ENCODE data around the gene SH3RF1. TPM values are rescaled to one million over a fixed set of nuclear protein-coding genes. Genes with fewer than 3 reads are reported as not detected.

Gene SH3RF1
- total and polyA plus RNA-seq, 2 of the 8 experiments (the other 6 are each of a cell fraction or from before 2014, with no cell fraction given): 6.9 to 15.1 TPM

- Histone ChIP-seq H3K4ac (replicated peaks; ENCODE audit: insufficient read length, low read depth, low read length) (no peak overlapping the region), H3K56ac (replicated peaks; ENCODE audit: insufficient read length, low read depth, low read length) (no peak overlapping the region), H3K9ac (replicated peaks in 1 of 4; ENCODE audit: extremely low read depth in 1 of 4, low read depth in 3 of 4, low read length in 3 of 4) (no peak overlapping the region), H3K27me3 (replicated peaks in 1 of 4; ENCODE audit: control insufficient read depth in 3 of 4, extremely low read depth in 1 of 4, insufficient read depth in 3 of 4, low read length in 3 of 4) (no peaks in the 10 kb centered on the region), H2AK5ac (ENCODE audit: low read depth, low read length) (no peak overlapping the region), H3K23ac (ENCODE audit: insufficient read length) (no peak overlapping the region), H3K27ac (ENCODE audit: low read depth, low read length) (no peak overlapping the region), H2BK12ac (ENCODE audit: low read depth, low read length) (no peak overlapping the region), H2BK5ac (ENCODE audit: low read depth, low read length) (no peak overlapping the region), H2BK20ac (ENCODE audit: low read length) (no peak overlapping the region), H3K36me3 (ENCODE audit: control insufficient read depth in 2 of 4, insufficient read depth in 4 of 4, low read length in 3 of 4) (no peaks in the 10 kb centered on the region), H4K91ac (replicated peaks; ENCODE audit: insufficient read length, low read length) (no peak overlapping the region), H3K18ac (ENCODE audit: extremely low read depth, low read length) (no peak overlapping the region), H3K4me3 (ENCODE audit: extremely low read depth in 1 of 4, insufficient read depth in 2 of 4, low read depth in 3 of 4, low read length in 4 of 4) (no peak overlapping the region), H3K4me2 (ENCODE audit: insufficient read depth in 1 of 2, low read depth in 2 of 2, low read length in 2 of 2) (no peak overlapping the region), H3K79me2 (ENCODE audit: control insufficient read depth in 1 of 2, insufficient read depth in 2 of 2, low read length in 2 of 2) (no peaks in the 10 kb centered on the region), H3K9me3 (ENCODE audit: insufficient read depth in 2 of 2, low read depth in 1 of 2, low read length in 1 of 2) (no peaks in the 10 kb centered on the region), H3K23me2 (ENCODE audit: low read depth, low read length) (no peaks in the 10 kb centered on the region), H4K20me1 (replicated peaks in 1 of 2; ENCODE audit: control insufficient read depth in 1 of 2, insufficient read depth in 2 of 2, low read length in 2 of 2) (no peaks in the 10 kb centered on the region), H2AFZ (ENCODE audit: low read length) (no peak overlapping the region), H4K8ac (ENCODE audit: extremely low read depth, insufficient read depth, low read length) (no peak overlapping the region), H3K14ac (ENCODE audit: insufficient read length) (no peak overlapping the region), H2BK120ac (replicated peaks; ENCODE audit: low read depth, low read length) (no peak overlapping the region), H2BK15ac (ENCODE audit: low read length) (no peak overlapping the region), H4K5ac (ENCODE audit: insufficient read length, low read depth, low read length) (no peak overlapping the region), H3K79me1 (ENCODE audit: low read depth, low read length) (no peaks in the 10 kb centered on the region), H3K4me1 (replicated peaks in 1 of 4; ENCODE audit: control insufficient read depth in 3 of 4, insufficient read depth in 4 of 4, low read length in 3 of 4) (peaks cover 0 to 6% (median 4%) of the 10 kb centered on the region in 4 experiments; a peak in 3 of 7 replicates)
- POLR2A ChIA-PET (ENCODE audit: partially characterized antibody): no interaction called here
- DNase-seq (ENCODE audit: low read depth in 1 of 2, low spot score in 2 of 2) (no peak), FAIRE-seq (no peak)
- CTCF ChIA-PET (ENCODE audit: partially characterized antibody): interaction anchor here (0.6 to 0.8 kb wide), 4 partner anchors 12 to 1405 kb away, joined by 3 to 4 read pairs (median 4); no protein-coding TSS in a partner anchor
- WGBS, 2 experiments (ENCODE audit: extremely low coverage in 1 of 2, insufficient coverage in 1 of 2, insufficient read length in 1 of 2, insufficient replicate concordance in 2 of 2, low coverage in 1 of 2, low lambda C conversion rate in 2 of 2, missing lambda C conversion rate in 1 of 2): 86% methylated on average over 9 of the region's 9 CpGs; no CpG with 5 or more reads in 1 of the 2 experiments
- no peak for TF ChIP-seq ATF2 (IDR thresholded peaks at IDR 0.05; ENCODE audit: low read length)
- no peak for TF ChIP-seq POLR2A (IDR thresholded peaks at IDR 0.05; ENCODE audit: control extremely low read depth in 1 of 2, low read depth in 2 of 2, low read length in 2 of 2)
- TF ChIP-seq USF2 (IDR thresholded peaks at IDR 0.05; ENCODE audit: low read length): no peak
- TF ChIP-seq KDM4A (IDR thresholded peaks at IDR 0.05; ENCODE audit: low read depth, low read length, severe bottlenecking): no peak
- no peak for TF ChIP-seq SRF (IDR thresholded peaks at IDR 0.05; ENCODE audit: low read depth, low read length)
- no peak for TF ChIP-seq RBBP5 (IDR thresholded peaks at IDR 0.05; ENCODE audit: borderline replicate concordance, low read depth, low read length)
- TF ChIP-seq KDM5A (IDR thresholded peaks at IDR 0.05; ENCODE audit: low read length): no peak
- no peak for TF ChIP-seq RXRA (IDR thresholded peaks at IDR 0.05; ENCODE audit: insufficient read depth, low read depth, low read length)
- TF ChIP-seq CHD2 (IDR thresholded peaks at IDR 0.05; ENCODE audit: low read length): no peak
- TF ChIP-seq JUN (IDR thresholded peaks at IDR 0.05; ENCODE audit: low read depth, low read length): no peak
Measured at GRCh38 chr4:169050881-169051760, 219.6 kb downstream of the SH3RF1 start.
